OCI-LY7 (cell line): ENCODE results near the gene GTPBP6. TPM values are rescaled to one million over a fixed set of nuclear protein-coding genes. Genes with fewer than 3 reads are reported as not detected.

Source experiments
- BruUV-seq: library from RNA; stranded (reverse); fragments of 400-500 nt; replicated peaks from 2 replicates; lab custom pipeline; 2021; lab: Mats Ljungman, UMichigan
- CTCF ChIA-PET: fragments of 300-600 bp; sonication (Branson Sonifier 250); formaldehyde crosslinking; loops from one replicate; lab custom pipeline; 2022; ENCODE audit warnings: antibody characterized with exemption; ENCODE audit not compliant: unreplicated experiment; lab: Charles Lee
- POLR2A ChIA-PET: fragments of 300-600 bp; sonication (Branson Sonifier 250); formaldehyde crosslinking; loops from one replicate; lab custom pipeline; 2022; ENCODE audit warnings: antibody characterized with exemption; lab: Charles Lee
- DNase-seq: peaks from one replicate; pipeline ENCODE4 v3.0.0-alpha.2; 2015; ENCODE audit warnings: low spot score
- H2AFZ ChIP-seq: fragments of 200-600 bp; sonication (generic), shearing (Covaris generic); 2 replicates; pipeline ENCODE4 v1.6.1; 2014; ENCODE audit warnings: mild to moderate bottlenecking, antibody characterized with exemption, low read length, moderate library complexity
- H3K27ac ChIP-seq: fragments of 200-600 bp; sonication (generic); 2 replicates; pipeline ENCODE4 v1.5.1; 2014; ENCODE audit warnings: mixed run types, low read depth, mild to moderate bottlenecking, moderate library complexity, low read length, inconsistent platforms; ENCODE audit not compliant: poor library complexity, severe bottlenecking
- H3K36me3 ChIP-seq: fragments of 200-600 bp; sonication (generic); 2 replicates; pipeline ENCODE4 v1.6.1; 2014; ENCODE audit warnings: mild to moderate bottlenecking, antibody characterized with exemption, low read length, moderate library complexity, mixed read lengths; ENCODE audit not compliant: insufficient read depth
- H3K4me1 ChIP-seq: fragments of 200-600 bp; sonication (generic); 2 replicates; pipeline ENCODE4 v1.5.1; 2014; ENCODE audit warnings: mild to moderate bottlenecking, low read length; ENCODE audit not compliant: insufficient read depth, poor library complexity, severe bottlenecking
- H3K4me2 ChIP-seq: fragments of 200-600 bp; sonication (generic); 2 replicates; pipeline ENCODE4 v1.6.1; 2014; ENCODE audit warnings: mild to moderate bottlenecking, low read length
- H3K4me3 ChIP-seq: fragments of 200-600 bp; sonication (generic); 2 replicates; pipeline ENCODE4 v1.5.1; 2014; ENCODE audit warnings: mild to moderate bottlenecking, low read depth, low read length; ENCODE audit not compliant: poor library complexity, severe bottlenecking
- H3K79me2 ChIP-seq: fragments of 200-600 bp; sonication (generic); 2 replicates; pipeline ENCODE4 v1.6.1; 2016; ENCODE audit warnings: low read depth, mild to moderate bottlenecking, low read length, moderate library complexity, mixed read lengths; ENCODE audit not compliant: insufficient read depth
- H3K9me2 ChIP-seq: fragments of 200-600 bp; sonication (generic); 2 replicates; pipeline ENCODE4 v1.6.1; 2016; ENCODE audit warnings: mild to moderate bottlenecking, low read length, mixed read lengths; ENCODE audit not compliant: insufficient read depth
- H3K9me3 ChIP-seq: fragments of 200-600 bp; sonication (generic); 2 replicates; pipeline ENCODE4 v1.6.1; 2014; ENCODE audit warnings: mild to moderate bottlenecking, mixed run types, low read length, mixed read lengths
- H4K20me1 ChIP-seq: fragments of 200-600 bp; sonication (generic); 2 replicates; pipeline ENCODE4 v1.6.1; 2014; ENCODE audit warnings: mild to moderate bottlenecking, antibody characterized with exemption, low read length, moderate library complexity, mixed read lengths; ENCODE audit not compliant: insufficient read depth
- CTCF ChIP-seq: fragments of 200-600 bp; sonication (generic); conservative IDR thresholded peaks from 2 replicates; pipeline ENCODE4 v1.5.1; 2014; ENCODE audit warnings: mild to moderate bottlenecking, antibody characterized with exemption, low read length, moderate library complexity, mixed read lengths
- EZH2phosphoT487 ChIP-seq: fragments of 200-600 bp; sonication (generic); IDR thresholded peaks from 2 replicates; pipeline ENCODE4 v1.6.1; 2018; ENCODE audit warnings: low read depth, borderline replicate concordance, mild to moderate bottlenecking, mixed run types, antibody characterized with exemption, low read length, moderate library complexity, mixed read lengths
- intact Hi-C: fragments of 100-400 bp; cut with micrococcal nuclease; formaldehyde crosslinking; loops from one replicate; pipeline ENCODE4 v1.10.0; 2022; ENCODE audit not compliant: unreplicated experiment
- total RNA-seq, 2 experiments: library from RNA; depleted of rRNA in 1 of 2; stranded (reverse); fragments of >200 nt in 1 of 2; shearing (Covaris generic) in 1 of 2; gene quantifications; 2 replicates each; pipeline ENCODE4 v1.2.3, GENCODE V29; 2014 to 2022

Gene GTPBP6
- total RNA-seq, 2 experiments from 2014 or later, result 36.3 to 53.6 TPM

- TF ChIP-seq CTCF (no peak), EZH2phosphoT487 (no peak)
- ChIA-PET POLR2A (no interaction called here), CTCF (no interaction called here)
- H3K4me1 ChIP-seq, result peaks cover 28% of the 10 kb centered on the region
- peak overlapping the region; percentile 38 for H3K4me3 ChIP-seq
- no TSS peak for BruUV-seq
- H2AFZ ChIP-seq, result no peak overlapping the region
- no peaks in the 10 kb centered on the region for H4K20me1 ChIP-seq
- peak overlapping the region; percentile 57 for H3K4me2 ChIP-seq
- intact Hi-C loops, result no loop called here
- no peaks in the 10 kb centered on the region for H3K9me2 ChIP-seq
- H3K36me3 ChIP-seq, result no peaks in the 10 kb centered on the region
- DNase-seq, result no peak
- H3K27ac ChIP-seq, result no peak overlapping the region
- peaks cover 5% of the 10 kb centered on the region; the same call in 1 of the 2 replicates for H3K79me2 ChIP-seq
- no peaks in the 10 kb centered on the region for H3K9me3 ChIP-seq
These were observed 41.9 kb downstream of the GTPBP6 start for GRCh38 chrX:276581-277201.

GRCh38 chrX:275967-276580, 42.5 kb downstream of the GTPBP6 start:
- TF ChIP-seq CTCF (no peak), EZH2phosphoT487 (no peak)
- Histone ChIP-seq H3K4me2 (peak overlapping the region; percentile 57), H3K36me3 (no peaks in the 10 kb centered on the region), H3K9me2 (no peaks in the 10 kb centered on the region), H4K20me1 (no peaks in the 10 kb centered on the region), H2AFZ (no peak overlapping the region), H3K27ac (no peak overlapping the region), H3K4me3 (peak overlapping the region; percentile 38), H3K9me3 (no peaks in the 10 kb centered on the region), H3K4me1 (peaks cover 28% of the 10 kb centered on the region), H3K79me2 (no peaks in the 10 kb centered on the region)
- no peak for DNase-seq
- intact Hi-C loops, result no loop called here
- CTCF ChIA-PET, result no interaction called here
- no TSS peak for BruUV-seq
- POLR2A ChIA-PET, result no interaction called here

- CTCF ChIA-PET, result no interaction called here
- H3K27ac ChIP-seq, result no peak overlapping the region
- no peak overlapping the region for H2AFZ ChIP-seq
- TF ChIP-seq EZH2phosphoT487, result no peak
- no peak for TF ChIP-seq CTCF
- H3K36me3 ChIP-seq, result no peaks in the 10 kb centered on the region
- H4K20me1 ChIP-seq, result no peaks in the 10 kb centered on the region
- peaks cover 28% of the 10 kb centered on the region for H3K4me1 ChIP-seq
- H3K9me2 ChIP-seq, result no peaks in the 10 kb centered on the region
- intact Hi-C loops, result no loop called here
- no peaks in the 10 kb centered on the region for H3K79me2 ChIP-seq
- DNase-seq, result no peak
- POLR2A ChIA-PET, result no interaction called here
- no TSS peak for BruUV-seq
- H3K4me2 ChIP-seq, result peak overlapping the region; percentile 57
- no peaks in the 10 kb centered on the region for H3K9me3 ChIP-seq
- H3K4me3 ChIP-seq, result peak overlapping the region; percentile 38
These were observed 43.1 kb downstream of the GTPBP6 start for GRCh38 chrX:275476-275966.
